ENCODE data around the gene YTHDF1. TPM values are rescaled to one million over a fixed set of nuclear protein-coding genes. Genes with fewer than 3 reads are reported as not detected.

Gene YTHDF1
- total RNA-seq, 1 donor from 2014 or later = 14.5 TPM

DNA sequence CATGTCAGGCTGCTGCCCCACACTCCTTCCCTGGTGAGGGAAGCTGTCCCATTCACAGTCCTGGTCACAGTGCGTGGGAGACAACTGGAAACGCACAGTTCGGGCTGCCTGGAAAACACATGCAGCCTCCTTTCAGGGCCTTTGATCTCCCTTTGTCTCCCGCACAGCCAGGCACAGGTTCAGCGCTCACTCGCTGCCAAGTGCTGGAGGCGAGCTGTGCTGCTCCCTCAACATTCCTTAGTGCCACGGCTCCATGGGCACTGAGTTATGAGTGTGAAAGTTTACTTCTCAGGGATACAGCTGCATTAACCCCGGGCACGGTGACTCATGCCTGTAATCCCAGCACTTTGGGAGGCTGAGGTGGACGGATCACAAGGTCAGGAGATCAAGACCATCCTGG lies 9.1 kb downstream of the YTHDF1 start:
- no peak for DNase-seq

- no peak for DNase-seq
Measured at GRCh38 chr20:63205896-63206295, 10.0 kb downstream of the YTHDF1 start.

DNA sequence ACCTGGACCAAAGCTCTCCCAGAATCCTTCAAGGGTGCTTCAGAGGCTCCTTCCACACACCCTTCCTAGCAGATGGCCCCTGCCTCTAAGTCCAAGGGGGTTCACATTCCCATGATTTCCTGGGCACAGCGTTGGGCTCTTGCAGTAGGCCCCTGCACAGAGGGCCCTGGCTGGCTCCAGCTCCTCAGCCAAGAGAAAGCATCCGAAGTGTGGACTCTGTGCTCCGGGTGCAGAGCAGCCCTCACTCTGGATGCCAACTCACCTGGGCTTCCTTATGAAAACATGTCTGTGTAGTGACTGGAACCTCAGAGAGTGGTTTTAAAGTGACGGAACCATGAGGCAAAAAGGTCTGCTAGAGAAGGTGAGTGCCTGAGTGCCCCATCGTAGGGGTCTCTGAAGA lies 11.6 kb downstream of the YTHDF1 start:
- DNase-seq = no peak

- DNase-seq = no peak
Measured at GRCh38 chr20:63202811-63203526, 13.0 kb downstream of the YTHDF1 start.

- DNase-seq = no peak
Measured at GRCh38 chr20:63202021-63202420, 13.9 kb downstream of the YTHDF1 start.

DNA sequence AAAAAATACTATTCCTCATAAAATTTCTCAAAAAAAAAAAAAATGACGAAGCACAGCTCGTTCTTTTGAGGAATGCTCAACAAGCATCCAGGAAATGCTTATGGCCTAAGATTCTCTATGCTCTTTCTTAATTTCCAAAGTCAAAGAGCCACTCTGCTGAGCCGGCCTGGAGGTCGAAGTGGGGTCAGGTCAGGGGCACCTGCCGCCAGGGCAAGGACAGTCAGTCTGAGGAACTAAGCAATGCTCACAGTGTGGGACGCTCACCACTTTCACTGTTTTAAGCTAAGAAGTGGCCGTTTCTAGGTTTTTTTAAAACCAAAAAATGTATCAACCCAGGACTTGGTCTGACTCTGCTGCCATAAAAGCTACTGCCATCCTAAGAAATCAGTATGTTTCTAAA lies 17.3 kb downstream of the YTHDF1 start:
- DNase-seq = no peak

GRCh38 chr20:63196768-63197470 lies 19.0 kb downstream of the YTHDF1 start:
- no peak for DNase-seq

- DNase-seq = no peak
Measured at GRCh38 chr20:63194797-63195173, 21.1 kb downstream of the YTHDF1 start.

DNA sequence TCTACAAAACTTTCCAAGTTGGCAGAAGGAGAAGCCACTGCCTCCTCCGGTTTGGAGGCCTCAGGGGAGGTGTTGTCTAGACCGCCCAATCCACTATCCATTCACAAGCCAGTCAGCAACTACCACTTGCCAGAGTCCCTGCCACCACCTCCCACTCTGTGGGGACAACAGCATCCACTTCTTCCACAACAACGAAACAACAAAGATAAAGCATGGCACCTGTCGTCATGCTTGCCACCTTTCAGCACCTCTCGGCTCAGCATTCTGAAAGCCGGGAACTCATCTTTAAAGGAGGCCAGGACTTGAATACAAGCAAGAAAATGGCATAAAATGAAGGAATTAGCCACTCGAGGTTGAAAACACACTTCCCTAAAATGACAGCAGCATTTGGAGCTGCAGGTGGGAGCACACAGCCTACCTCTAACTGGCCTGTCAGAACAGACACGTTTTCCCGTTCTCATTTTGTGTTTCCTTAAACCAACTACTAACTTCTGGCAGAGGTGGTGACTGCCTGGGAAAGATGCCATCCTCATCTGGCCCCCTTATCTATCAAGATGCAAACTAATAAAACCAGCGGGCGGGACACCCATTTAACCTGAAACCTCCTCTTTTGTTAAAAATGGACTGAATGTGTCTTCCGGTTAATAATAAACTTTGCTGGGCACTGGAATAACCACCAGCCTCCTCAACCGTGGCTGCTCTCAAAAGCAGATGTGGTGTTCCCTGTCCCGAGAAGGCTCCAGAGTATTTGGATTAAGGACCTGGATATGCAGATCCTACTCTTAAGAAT lies 21.7 kb downstream of the YTHDF1 start:
- no peak for DNase-seq

DNA sequence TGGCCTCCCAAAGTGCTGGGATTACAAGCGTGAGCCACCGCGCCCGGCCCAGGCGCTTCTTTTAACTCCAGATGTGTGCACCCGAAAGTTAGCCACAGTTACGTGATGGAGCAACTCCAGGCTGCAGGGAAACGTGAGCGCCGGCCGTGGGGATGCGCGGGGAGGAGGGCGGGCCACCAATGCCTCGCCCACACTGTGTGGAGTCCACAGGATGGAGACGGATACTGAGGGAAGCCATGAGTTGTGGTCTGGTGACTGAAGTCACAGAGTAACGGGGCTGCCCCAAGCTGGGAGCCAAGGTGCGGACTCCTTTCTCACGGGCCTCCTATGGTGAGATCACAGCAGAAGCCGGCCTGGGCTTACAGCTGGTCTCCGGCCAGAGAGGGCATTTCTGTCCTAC lies 23.2 kb downstream of the YTHDF1 start:
- no peak for DNase-seq

- DNase-seq = no peak
Measured at GRCh38 chr20:63191400-63191799, 24.5 kb downstream of the YTHDF1 start.

- DNase-seq = no peak
Measured at GRCh38 chr20:63190828-63191227, 25.1 kb downstream of the YTHDF1 start.

DNA sequence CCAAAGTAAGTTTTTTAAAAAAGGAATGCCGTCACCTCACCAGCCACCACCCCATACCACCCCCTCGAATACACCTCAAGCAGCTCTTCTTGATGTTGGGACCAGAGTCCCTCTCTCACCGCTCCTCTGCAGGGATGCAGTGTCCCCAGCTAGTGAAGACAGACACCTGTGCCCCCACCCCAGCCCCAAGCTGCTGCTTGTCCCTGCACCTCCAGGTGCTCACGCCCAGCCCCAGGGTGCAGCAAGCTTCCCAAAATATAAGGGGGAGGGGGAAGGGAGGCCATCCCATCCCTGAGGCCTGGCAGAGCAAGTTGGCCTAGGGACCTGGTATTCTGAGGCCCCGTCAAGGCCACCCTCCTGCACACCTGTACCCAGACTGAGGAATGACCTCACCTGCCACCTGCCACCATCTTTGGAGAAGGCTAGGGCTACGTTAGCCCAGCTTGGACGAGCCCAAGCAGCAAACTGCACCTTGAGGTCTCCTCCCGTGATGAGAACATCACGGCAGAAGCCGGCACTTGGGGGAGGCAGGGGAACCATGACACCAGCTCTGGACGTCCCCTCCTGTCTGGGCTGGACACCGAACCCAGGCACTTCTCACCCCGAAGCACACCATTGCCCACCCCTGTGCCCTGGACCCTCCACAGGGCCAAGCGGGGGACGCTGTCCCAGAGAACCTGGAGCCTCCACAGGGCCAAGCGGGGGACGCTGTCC lies 25.9 kb downstream of the YTHDF1 start:
- no peak for DNase-seq

DNA sequence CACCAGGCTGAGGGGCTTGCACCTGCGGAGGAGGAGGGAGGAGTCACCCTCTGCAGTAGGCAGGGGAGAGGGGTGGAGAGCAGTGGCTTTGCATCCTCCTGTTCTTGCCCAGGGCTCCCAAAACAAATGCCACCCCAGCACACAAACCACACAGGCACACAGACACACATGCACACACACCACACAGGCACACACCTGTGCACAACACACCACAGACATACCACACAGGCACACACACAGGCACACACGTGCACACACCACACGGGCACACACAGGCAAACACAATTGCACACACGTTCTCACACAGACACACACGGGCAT lies 26.6 kb downstream of the YTHDF1 start:
- no peak for DNase-seq

DNA sequence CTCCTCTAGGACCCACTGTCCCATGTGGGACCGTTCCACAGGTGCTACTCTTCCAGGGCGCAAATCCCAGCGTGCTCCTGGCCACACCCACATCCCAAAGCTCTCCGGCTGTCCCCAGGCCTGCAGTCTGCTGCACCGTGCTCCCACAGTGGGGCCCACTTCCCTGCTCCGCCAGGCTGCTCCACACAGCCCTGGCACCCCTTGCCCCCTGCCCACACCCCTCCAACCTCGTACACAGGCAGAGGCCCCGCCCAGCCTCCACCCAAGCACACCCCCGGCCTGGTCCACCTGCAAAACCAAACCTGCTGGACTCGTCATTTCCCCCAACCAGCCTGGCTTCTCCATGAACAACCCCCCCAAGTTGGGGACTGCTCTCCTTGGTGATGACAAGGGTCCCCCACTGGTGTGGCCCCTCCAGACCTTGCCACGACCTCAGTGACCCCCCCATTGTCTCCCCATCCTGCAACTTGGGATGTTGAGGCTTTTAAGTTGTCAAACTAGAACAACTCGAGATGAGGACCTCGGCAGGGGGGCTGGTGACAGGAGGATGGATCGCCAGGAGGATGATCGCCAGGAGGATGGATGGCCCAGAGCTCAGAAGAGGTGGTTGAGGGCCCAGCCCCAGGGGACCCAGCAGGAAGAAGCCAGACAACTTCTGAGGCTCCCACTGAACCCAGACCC lies 27.1 kb downstream of the YTHDF1 start:
- DNase-seq = no peak

DNA sequence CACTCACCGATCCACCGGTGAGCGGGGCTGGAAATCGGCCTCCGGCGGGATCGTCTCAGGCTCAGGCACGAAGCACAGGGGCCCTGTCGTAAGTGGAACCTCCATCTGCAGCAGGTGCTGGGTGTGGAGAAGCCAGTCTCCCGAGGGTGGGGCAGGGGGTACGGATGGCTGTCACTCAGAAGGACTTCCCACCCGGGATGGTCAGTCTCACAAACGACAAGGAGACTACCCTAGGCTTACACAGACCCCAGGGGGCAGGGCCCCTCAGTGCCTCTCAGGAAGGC lies 27.8 kb downstream of the YTHDF1 start:
- DNase-seq = no peak

DNA sequence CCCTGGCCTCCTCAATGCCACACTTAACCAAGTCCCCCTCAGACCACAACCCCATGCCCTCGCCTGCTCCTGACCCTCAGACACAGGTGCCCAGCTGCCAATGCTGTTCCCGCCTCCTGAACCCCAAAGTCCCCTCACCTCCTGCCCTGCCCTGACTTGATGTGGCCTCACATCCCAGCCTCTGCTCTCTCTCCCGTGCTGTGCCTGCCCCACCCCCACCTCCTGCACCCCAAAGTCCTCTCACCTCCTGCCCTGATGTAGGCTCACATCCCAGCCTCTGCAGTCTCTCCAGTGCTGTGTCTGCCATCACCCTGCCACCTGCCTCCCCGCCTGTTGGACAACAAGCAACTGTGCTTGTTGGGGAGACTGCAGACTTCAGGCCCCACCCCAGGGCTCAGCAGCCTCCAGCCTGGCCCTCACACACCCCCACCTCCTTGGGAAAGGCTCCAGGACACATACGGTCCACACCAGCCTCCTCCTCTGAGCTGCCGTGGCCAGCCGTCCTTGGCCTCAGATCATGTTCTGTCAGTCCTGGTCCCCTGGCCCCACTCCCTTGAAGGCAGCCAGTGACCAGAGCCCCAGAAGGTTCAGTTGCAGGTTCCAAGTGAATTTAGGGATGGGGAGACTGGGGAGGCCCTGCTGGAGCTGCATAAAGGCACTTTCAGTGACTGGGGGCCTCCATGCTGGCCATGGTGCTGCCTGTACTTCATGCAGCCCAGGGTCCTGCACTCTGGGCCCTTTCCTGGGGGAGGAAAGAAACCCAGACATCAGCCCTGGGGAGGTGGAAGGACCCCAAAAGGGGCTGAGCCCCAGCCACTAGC lies 28.4 kb downstream of the YTHDF1 start:
- no peak for DNase-seq

- DNase-seq = no peak
Measured at GRCh38 chr20:63186528-63187316, 29.2 kb downstream of the YTHDF1 start.

GRCh38 chr20:63186084-63186483 lies 29.8 kb downstream of the YTHDF1 start:
- no peak for DNase-seq

GRCh38 chr20:63185215-63185796 lies 30.6 kb downstream of the YTHDF1 start:
- no peak for DNase-seq
